GM18517 (cell line): ENCODE results near the gene APC2.
A peak's percentile ranks its signal among the peaks of the same experiment; 100 is the strongest.

Source experiments
- ATAC-seq: cut with Tn5 transposase; IDR thresholded peaks from one replicate; pipeline ENCODE4 v1.9.1; 2021; ENCODE audit warnings: mild to moderate bottlenecking, moderate library complexity; ENCODE audit not compliant: unreplicated experiment

APC2 gene, protein sequence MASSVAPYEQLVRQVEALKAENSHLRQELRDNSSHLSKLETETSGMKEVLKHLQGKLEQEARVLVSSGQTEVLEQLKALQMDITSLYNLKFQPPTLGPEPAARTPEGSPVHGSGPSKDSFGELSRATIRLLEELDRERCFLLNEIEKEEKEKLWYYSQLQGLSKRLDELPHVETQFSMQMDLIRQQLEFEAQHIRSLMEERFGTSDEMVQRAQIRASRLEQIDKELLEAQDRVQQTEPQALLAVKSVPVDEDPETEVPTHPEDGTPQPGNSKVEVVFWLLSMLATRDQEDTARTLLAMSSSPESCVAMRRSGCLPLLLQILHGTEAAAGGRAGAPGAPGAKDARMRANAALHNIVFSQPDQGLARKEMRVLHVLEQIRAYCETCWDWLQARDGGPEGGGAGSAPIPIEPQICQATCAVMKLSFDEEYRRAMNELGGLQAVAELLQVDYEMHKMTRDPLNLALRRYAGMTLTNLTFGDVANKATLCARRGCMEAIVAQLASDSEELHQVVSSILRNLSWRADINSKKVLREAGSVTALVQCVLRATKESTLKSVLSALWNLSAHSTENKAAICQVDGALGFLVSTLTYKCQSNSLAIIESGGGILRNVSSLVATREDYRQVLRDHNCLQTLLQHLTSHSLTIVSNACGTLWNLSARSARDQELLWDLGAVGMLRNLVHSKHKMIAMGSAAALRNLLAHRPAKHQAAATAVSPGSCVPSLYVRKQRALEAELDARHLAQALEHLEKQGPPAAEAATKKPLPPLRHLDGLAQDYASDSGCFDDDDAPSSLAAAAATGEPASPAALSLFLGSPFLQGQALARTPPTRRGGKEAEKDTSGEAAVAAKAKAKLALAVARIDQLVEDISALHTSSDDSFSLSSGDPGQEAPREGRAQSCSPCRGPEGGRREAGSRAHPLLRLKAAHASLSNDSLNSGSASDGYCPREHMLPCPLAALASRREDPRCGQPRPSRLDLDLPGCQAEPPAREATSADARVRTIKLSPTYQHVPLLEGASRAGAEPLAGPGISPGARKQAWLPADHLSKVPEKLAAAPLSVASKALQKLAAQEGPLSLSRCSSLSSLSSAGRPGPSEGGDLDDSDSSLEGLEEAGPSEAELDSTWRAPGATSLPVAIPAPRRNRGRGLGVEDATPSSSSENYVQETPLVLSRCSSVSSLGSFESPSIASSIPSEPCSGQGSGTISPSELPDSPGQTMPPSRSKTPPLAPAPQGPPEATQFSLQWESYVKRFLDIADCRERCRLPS (N-terminal part only)

GRCh38 chr19:1449467-1450442 is at the start of gene APC2:
APC2 (plus strand) TSS chr19:1450121; CDS start chr19:1453002, 2,881 bp downstream.
- ATAC-seq, result no peak

DNA sequence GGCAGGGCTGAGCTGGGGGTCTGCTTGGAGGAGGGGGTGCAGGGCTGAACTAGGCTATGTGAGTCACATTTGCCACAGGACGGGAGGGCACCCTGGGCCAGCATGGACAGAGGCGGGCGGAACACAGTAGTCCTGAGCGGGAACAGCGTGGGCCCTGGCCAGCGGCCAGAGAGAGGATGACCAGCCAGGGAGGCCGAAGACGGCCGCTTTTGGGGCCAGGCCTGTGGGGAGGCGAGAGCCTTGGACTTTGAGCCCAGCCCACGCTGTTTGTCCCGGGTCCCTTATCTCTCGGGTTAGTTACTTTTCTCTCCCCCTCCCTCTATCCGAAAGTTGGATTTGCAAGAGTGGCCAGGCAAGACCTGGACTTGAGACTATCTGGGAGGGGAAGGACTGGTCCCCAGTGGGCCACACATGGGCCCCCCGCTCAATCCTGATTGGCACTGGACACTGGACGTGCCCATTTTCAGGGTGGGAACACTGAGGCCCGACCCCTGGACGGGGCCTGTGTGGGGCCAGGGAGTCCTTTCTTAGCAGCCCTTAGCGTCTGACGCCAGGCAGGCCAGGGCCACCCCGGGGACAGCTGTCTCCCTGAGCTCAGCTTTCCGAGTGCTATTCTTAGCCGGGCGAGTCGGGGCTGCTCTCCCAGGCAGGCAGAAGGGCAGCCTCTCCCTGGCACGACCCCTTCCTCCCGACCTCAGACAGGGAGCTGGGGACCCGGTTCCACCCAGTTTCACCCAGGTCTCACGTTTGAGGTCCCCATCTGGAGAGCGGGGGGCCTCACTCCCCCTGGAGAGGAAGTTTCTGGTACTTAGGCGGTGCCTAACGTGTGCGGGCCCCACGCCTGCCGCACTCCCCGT is 49.4 kb upstream of the APC2 start:
- ATAC-seq, result no peak

GRCh38 chr19:1401138-1401888 is 48.6 kb upstream of the APC2 start, which contains the start of gene GAMT:
GAMT (minus strand) TSS chr19:1401542; CDS start chr19:1401476, 66 bp downstream.
- no peak for ATAC-seq

GRCh38 chr19:1401889-1402217 is 48.1 kb upstream of the APC2 start:
- no peak for ATAC-seq

GRCh38 chr19:1402411-1403070 is 47.4 kb upstream of the APC2 start:
- ATAC-seq, result no peak

- peak; percentile 66 for ATAC-seq
These were observed 43.0 kb upstream of the APC2 start for GRCh38 chr19:1406774-1407527.

GRCh38 chr19:1407528-1408299 is 42.2 kb upstream of the APC2 start, which contains the start of gene DAZAP1:
DAZAP1 (plus strand) TSS chr19:1407586; CDS start chr19:1407774, 188 bp downstream.
- ATAC-seq, result peak; percentile 15

DNA sequence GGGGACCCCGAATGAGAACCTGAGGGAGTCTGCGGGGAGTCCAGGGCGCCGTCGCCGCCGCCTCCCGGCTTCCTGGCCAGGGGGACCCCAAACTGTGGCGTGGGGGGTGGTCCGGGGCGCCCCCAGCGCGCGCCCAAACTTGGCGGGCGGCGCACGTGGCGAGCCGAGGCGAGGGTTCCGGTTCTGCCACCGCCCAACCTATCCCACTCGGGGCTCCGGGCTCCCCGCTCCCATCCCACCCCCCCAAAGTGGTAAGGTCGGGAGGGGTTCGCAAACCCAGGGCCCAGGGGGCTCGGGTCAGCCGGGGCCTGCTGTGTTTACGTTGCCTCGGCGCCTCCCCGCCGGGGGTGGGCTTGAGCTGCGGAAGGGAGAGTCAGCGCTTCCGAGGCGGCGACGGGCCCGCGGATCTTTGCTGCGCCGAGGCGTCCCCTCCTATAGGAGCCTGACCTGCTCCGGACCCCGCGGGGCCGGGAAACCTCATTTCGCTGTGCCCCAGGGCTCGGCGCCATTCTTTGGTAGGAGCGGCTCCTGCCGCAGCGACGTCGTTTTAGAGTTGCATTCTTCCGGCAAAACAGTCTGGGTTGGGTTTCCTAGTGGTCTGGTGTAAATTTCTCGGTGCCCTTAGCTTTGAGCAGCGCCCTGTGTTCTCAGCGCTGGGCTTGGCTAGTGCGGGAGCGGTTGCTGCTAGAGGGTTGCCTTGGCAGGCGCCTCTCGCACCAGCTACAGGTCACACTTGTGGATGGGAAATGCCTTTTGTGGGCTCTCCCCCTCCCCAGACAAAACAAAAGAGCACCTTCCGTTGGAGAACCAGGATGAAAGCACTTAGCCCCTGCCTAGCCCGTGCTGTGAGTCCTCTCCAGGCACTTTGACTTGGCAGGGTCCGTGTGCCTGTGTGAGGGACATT is 41.4 kb upstream of the APC2 start:
- no peak for ATAC-seq

DNA sequence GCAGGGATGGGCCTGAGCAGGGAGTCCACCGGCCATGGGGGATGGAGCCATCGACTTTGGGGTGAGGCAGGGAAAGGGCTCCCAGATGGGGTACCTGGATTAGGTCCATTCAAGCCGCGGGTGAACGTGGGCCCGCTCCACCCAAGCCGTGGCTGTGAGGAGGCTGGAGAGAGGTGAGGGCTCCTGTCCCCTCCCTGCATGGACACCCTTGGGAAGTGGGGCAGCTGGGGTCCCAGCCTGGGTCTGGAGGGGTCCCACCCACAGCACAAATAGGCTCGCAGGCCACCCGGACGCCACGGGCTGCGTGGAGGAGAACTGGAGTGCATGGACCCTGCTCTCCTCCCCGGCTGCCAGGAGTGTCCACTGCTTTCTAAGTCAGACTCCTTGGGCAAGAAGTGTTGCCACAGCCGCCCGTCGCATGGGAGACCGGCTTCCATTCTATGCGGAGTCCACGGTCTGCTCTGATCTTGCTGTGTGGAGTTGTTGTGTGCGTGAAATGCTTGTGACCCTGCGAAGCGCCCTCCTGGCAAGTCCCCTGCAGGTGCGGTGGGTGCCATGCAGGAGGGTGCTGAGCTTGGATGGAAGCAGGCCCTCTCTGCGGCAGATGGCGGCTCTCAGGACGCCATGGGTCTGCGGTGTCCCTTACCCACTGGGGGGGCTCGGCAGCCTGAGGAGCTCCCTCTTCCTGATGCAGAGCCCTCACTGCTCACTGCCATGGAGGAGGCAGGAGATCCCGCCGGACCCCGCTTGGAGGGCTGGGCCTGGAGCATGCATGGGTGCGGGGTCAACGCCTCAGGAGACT is 40.5 kb upstream of the APC2 start:
- no peak for ATAC-seq

- ATAC-seq, result no peak
These were observed 39.7 kb upstream of the APC2 start for GRCh38 chr19:1410136-1410786.

DNA sequence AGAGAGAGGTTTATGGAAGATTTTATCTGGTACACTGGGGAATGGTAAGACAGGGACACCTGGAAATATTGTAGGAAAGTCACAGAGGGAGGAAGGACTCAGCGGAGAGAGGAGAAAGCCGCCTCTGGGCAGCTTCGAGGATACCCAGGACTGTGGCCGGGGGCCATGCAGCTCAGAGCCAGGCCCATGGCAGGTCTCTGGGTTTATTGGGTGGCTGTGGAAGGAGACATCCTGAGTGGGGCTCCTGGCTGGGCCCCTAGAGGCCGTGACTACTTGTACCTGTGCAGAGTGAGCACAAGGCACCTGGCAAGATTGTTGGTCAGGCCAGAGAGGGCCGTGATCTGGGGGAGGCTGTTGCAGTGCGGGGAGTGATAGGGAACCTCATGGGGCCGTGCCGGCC is 39.1 kb upstream of the APC2 start:
- ATAC-seq, result no peak

GRCh38 chr19:1411255-1412191 is 38.4 kb upstream of the APC2 start:
- no peak for ATAC-seq
